Measurements from ENCODE around the gene CENPX. TPM values are rescaled to one million over a fixed set of nuclear protein-coding genes. Genes with fewer than 3 reads are reported as not detected.

Gene CENPX
- total RNA-seq, 2 donors from 2014 or later: 82.6 to 174 TPM

GRCh38 chr17:82050761-82051641 is 28.3 kb upstream of the CENPX start:
- peak overlapping the region; percentile 33 to 82 for H3K27ac Mint-ChIP-seq
- peak; percentile 2 to 7 for ATAC-seq
- DNase-seq (ENCODE audit: low spot score): no peak
- no peaks in the 10 kb centered on the region for H3K9me3 Mint-ChIP-seq
- H3K27me3 Mint-ChIP-seq: no peaks in the 10 kb centered on the region
- H3K36me3 Mint-ChIP-seq: no peaks in the 10 kb centered on the region
- peaks cover 3 to 9% of the 10 kb centered on the region in 2 donors for H3K4me1 Mint-ChIP-seq (ENCODE audit: low read depth in 2 of 2)
- H3K4me3 Mint-ChIP-seq: peak overlapping the region; percentile 80

GRCh38 chr17:82050152-82050760 is 27.6 kb upstream of the CENPX start:
- no peak for DNase-seq (ENCODE audit: low spot score)
- H3K4me3 Mint-ChIP-seq: peak overlapping the region; percentile 80
- no peak for ATAC-seq
- peaks cover 3 to 9% of the 10 kb centered on the region in 2 donors for H3K4me1 Mint-ChIP-seq (ENCODE audit: low read depth in 2 of 2)
- H3K27ac Mint-ChIP-seq: peak overlapping the region; percentile 33 to 82
- no peaks in the 10 kb centered on the region for H3K27me3 Mint-ChIP-seq
- H3K9me3 Mint-ChIP-seq: no peaks in the 10 kb centered on the region
- H3K36me3 Mint-ChIP-seq: no peaks in the 10 kb centered on the region

- Mint-ChIP-seq H3K27ac (no peak overlapping the region), H3K27me3 (no peaks in the 10 kb centered on the region), H3K4me1 (ENCODE audit: low read depth in 2 of 2) (peaks cover 3 to 9% of the 10 kb centered on the region in 2 donors), H3K36me3 (no peaks in the 10 kb centered on the region), H3K9me3 (no peaks in the 10 kb centered on the region), H3K4me3 (no peak overlapping the region)
- DNase-seq (ENCODE audit: low spot score) (no peak), ATAC-seq (no peak)
Measured at GRCh38 chr17:82049521-82049971, 26.9 kb upstream of the CENPX start.

DNA sequence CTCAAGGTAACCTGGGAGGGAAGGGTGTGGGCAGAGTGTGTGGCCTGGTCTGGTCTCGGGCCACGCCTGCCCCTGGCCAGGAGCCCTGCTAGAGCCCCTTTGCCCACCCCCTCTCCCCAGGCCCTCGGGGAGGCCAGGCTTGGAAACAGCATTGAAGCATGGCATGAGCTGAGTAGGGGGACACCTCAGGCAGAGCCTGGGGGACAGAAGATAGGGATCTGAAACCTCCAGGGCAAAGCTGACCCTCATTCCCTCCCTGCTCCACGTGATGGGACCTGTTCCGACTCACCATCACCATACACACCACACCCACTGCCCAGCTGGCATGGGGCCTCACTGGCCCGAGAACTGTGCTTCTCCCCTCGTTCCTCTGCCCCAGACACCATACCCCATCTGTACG is 26.4 kb upstream of the CENPX start:
- peaks cover 3 to 9% of the 10 kb centered on the region in 2 donors for H3K4me1 Mint-ChIP-seq (ENCODE audit: low read depth in 2 of 2)
- H3K27me3 Mint-ChIP-seq: no peaks in the 10 kb centered on the region
- H3K36me3 Mint-ChIP-seq: no peaks in the 10 kb centered on the region
- H3K4me3 Mint-ChIP-seq: no peak overlapping the region
- no peak overlapping the region for H3K27ac Mint-ChIP-seq
- DNase-seq (ENCODE audit: low spot score): no peak
- no peaks in the 10 kb centered on the region for H3K9me3 Mint-ChIP-seq
- ATAC-seq: no peak

- no peak for DNase-seq (ENCODE audit: low spot score)
- H3K9me3 Mint-ChIP-seq: no peaks in the 10 kb centered on the region
- no peak for ATAC-seq
- no peak overlapping the region for H3K4me3 Mint-ChIP-seq
- no peak overlapping the region for H3K27ac Mint-ChIP-seq
- no peaks in the 10 kb centered on the region for H3K27me3 Mint-ChIP-seq
- H3K36me3 Mint-ChIP-seq: no peaks in the 10 kb centered on the region
- peaks cover 3 to 9% of the 10 kb centered on the region in 2 donors for H3K4me1 Mint-ChIP-seq (ENCODE audit: low read depth in 2 of 2)
Measured at GRCh38 chr17:82048571-82048971, 25.9 kb upstream of the CENPX start.

DNA sequence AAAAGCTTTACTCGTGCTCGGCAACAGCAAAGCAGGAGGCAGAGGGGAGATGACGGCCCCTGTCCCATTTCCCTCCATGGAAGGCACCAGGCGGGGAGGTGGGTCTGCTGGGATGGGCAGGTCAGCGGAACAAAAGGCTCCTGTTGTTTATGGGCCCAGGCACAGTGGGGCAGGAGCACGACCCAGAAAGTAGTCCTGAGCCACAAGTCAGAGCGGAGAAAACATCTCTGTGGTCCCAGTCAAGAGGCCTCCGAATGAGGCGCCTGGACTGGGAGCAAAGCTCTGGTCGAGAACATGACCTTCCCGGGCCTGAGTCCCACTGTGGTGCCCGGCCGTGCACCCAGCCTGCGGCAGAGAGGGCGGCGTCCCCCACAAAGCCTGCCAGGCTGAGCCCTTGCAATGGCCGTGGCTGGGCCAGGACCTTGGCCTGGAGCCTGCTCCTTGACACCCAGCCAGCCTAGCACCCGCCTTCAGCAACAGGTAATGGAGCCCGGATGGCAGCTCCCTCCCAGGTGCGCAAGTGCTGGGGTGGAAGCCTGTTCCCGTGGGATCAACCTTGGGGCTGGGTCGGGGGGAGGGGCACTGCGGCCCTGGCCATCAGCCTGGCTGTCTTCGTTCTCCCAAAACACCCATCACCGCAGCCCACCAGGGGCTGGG is 25.4 kb upstream of the CENPX start:
- Mint-ChIP-seq H3K9me3 (no peaks in the 10 kb centered on the region), H3K4me1 (ENCODE audit: low read depth in 2 of 2) (peaks cover 3 to 9% of the 10 kb centered on the region in 2 donors), H3K36me3 (no peaks in the 10 kb centered on the region), H3K4me3 (no peak overlapping the region), H3K27ac (no peak overlapping the region), H3K27me3 (no peaks in the 10 kb centered on the region)
- DNase-seq (ENCODE audit: low spot score) (no peak), ATAC-seq (no peak)

DNA sequence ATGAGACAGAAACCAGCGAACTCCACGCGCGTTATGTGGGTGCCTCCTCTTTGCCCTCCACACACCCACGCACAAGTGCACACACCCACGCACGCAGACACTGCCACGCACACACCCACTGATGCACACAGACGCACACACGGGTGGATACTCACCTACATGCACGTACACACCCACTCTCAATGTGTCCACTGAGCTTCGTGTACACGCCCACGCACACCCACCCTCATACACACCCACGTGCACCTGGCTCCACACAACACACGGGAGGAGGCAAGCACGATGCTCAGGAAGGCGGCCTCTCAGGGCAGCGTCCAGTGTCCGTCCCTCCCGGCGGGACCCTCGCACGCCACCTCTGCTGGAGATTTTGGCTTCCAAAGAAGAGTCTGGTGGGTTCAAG is 24.7 kb upstream of the CENPX start:
- Mint-ChIP-seq H3K36me3 (no peaks in the 10 kb centered on the region), H3K27me3 (no peaks in the 10 kb centered on the region), H3K4me3 (no peak overlapping the region), H3K4me1 (ENCODE audit: low read depth in 2 of 2) (peaks cover 3 to 9% of the 10 kb centered on the region in 2 donors), H3K27ac (no peak overlapping the region), H3K9me3 (no peaks in the 10 kb centered on the region)
- no peak for ATAC-seq
- DNase-seq (ENCODE audit: low spot score): no peak

DNA sequence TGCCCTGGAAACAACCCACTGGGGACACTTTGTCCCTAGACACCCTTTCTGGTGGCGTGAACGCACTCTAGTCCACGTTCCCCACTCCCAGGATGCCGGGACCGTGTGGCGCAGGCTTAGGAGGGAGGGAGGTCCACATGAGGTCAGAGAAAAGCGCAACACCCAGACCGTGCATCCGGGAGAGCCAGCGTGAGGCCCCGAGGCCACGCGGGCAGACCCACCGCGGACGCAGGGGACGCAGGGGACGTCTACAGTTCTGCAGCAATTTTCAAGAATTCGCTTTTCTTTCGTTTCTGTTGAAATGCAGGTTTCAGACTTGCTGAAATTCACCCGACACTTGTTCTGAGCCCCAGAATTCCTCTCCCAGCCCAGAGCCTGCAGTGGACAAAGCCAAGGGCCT is 24.2 kb upstream of the CENPX start:
- ATAC-seq (no peak), DNase-seq (ENCODE audit: low spot score) (no peak)
- H3K27ac Mint-ChIP-seq: no peak overlapping the region
- no peaks in the 10 kb centered on the region for H3K36me3 Mint-ChIP-seq
- no peaks in the 10 kb centered on the region for H3K9me3 Mint-ChIP-seq
- H3K4me1 Mint-ChIP-seq (ENCODE audit: low read depth in 2 of 2): peaks cover 3 to 9% of the 10 kb centered on the region in 2 donors
- no peak overlapping the region for H3K4me3 Mint-ChIP-seq
- no peaks in the 10 kb centered on the region for H3K27me3 Mint-ChIP-seq

GRCh38 chr17:82045936-82046484 is 23.3 kb upstream of the CENPX start:
- Mint-ChIP-seq H3K36me3 (no peaks in the 10 kb centered on the region), H3K9me3 (no peaks in the 10 kb centered on the region)
- ATAC-seq: no peak

DNA sequence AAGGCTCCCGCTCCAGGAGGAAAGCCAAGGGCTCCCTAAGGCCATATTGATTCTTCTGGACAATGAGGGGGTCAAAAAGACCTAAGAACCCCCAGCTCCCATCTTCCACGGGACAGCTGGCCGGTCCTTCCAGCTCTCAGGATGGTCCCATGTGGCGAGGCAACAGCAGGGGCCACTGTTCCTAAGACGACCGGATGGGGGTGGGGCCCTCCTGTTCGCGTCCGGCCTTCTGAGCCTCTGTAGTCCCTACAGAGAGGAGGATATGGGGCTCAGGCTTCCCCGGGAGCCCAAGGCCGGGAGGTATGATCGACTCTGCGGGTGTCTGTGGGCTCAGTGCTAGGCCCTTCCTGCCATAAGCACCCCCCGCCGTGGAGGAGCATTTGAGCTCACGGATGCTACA is 20.8 kb upstream of the CENPX start:
- Mint-ChIP-seq H3K36me3 (no peaks in the 10 kb centered on the region), H3K9me3 (no peaks in the 10 kb centered on the region), H3K4me3 (no peak overlapping the region), H3K27me3 (no peaks in the 10 kb centered on the region), H3K4me1 (ENCODE audit: low read depth in 2 of 2) (peaks cover 0 to 9% of the 10 kb centered on the region in 2 donors), H3K27ac (no peak overlapping the region)
- DNase-seq (ENCODE audit: low spot score) (no peak), ATAC-seq (no peak)

More at GRCh38 chr17:82045936-82046484, 23.3 kb upstream of the CENPX start:
- Mint-ChIP-seq H3K4me3 (no peak overlapping the region), H3K27ac (no peak overlapping the region), H3K4me1 (ENCODE audit: low read depth in 2 of 2) (peaks cover 3 to 9% of the 10 kb centered on the region in 2 donors), H3K27me3 (no peaks in the 10 kb centered on the region)
- DNase-seq (ENCODE audit: low spot score): no peak

DNA sequence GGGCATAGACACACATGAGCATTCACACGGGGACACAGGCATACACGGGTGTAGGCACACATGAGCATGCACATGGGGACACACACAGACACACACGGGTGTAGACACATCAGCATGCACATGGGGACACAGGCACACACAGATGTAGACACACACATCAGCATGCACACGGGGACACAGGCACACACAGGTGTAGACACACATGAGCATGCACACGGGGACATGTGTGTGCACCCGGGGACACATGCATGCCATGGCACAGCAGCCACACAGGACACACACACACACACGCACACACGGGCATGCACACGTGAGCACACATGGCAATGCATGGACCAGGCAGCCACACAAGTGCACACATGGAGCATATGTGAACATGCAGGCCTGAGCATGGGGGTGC is 20.0 kb upstream of the CENPX start:
- ATAC-seq: peak; percentile 3 to 42
- H3K4me1 Mint-ChIP-seq (ENCODE audit: low read depth in 2 of 2): peaks cover 5 to 12% of the 10 kb centered on the region in 2 donors
- H3K4me3 Mint-ChIP-seq: no peak overlapping the region
- DNase-seq (ENCODE audit: low spot score): no peak
- H3K9me3 Mint-ChIP-seq: no peaks in the 10 kb centered on the region
- H3K36me3 Mint-ChIP-seq: no peaks in the 10 kb centered on the region
- no peak overlapping the region for H3K27ac Mint-ChIP-seq
- H3K27me3 Mint-ChIP-seq: no peaks in the 10 kb centered on the region

GRCh38 chr17:82041144-82041814 is 18.6 kb upstream of the CENPX start:
- Mint-ChIP-seq H3K4me1 (ENCODE audit: low read depth in 2 of 2) (peaks cover 7 to 11% of the 10 kb centered on the region in 2 donors), H3K27ac (no peak overlapping the region), H3K9me3 (no peaks in the 10 kb centered on the region), H3K4me3 (no peak overlapping the region), H3K27me3 (no peaks in the 10 kb centered on the region), H3K36me3 (no peaks in the 10 kb centered on the region)
- DNase-seq (ENCODE audit: low spot score): no peak
- ATAC-seq: no peak

DNA sequence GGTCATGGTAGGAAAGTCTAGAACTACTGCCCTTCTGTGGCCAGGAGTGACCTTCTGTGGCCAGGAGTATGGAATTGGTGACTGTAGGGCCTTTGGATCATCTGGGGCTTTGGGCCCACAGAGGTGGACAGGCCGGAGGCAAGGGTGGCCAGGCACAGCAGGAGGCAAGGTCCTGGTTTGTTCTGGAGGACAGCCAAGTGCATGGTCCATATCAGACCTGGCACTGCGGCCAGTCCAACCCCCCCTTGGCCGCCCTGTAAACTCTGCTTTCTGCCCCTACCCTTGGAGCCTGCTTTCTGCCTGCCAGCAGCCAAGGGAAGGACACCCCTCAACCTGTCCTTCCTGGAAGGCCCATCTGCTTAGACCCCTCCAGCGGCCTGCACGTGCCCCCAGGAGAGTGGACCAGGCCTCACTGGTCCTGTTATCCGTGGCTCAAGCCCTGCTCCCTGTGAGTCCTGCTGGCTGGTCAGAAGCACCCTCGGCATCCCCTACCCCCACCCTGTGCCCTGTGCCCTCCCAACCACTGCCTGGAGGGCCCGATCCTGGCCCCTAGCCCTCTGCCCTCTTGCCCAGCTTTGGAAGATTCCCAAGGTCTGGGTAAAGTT is 17.1 kb upstream of the CENPX start:
- Mint-ChIP-seq H3K4me3 (no peak overlapping the region), H3K27me3 (no peaks in the 10 kb centered on the region), H3K36me3 (no peaks in the 10 kb centered on the region), H3K4me1 (ENCODE audit: low read depth in 2 of 2) (peaks cover 12 to 17% of the 10 kb centered on the region in 2 donors), H3K27ac (no peak overlapping the region), H3K9me3 (no peaks in the 10 kb centered on the region)
- DNase-seq (ENCODE audit: low spot score): no peak
- ATAC-seq: no peak

Data from natural killer cell treated with Interleukin-12 subunit alpha and Interleukin-12 subunit beta and Interleukin-15 and Interleukin-18, amount 100 ng/mL, for 72 hours (primary cell).